Fibroblast of lung (primary cell): ENCODE results near the gene PGC.

ENCODE experiments used
- EZH2 ChIP-seq: IDR thresholded peaks from 2 replicates; pipeline ENCODE4 v1.5.1; 2012; ENCODE audit warnings: low read length, control low read depth, mild to moderate bottlenecking; ENCODE audit errors: missing control alignments
- TF ChIP-seq, protein P1 (sequence below), 2 donors: IDR thresholded peaks in 1 of 2; conservative IDR thresholded peaks in 1 of 2; 1 replicate in 1 of 2; 2 replicates in 1 of 2; pipeline ENCODE4 v1.5.1; 2011 to 2012; ENCODE audit warnings: low read length in 2 of 2, control low read depth in 1 of 2, inconsistent platforms in 1 of 2, low read depth in 1 of 2, mild to moderate bottlenecking in 1 of 2

DNA sequence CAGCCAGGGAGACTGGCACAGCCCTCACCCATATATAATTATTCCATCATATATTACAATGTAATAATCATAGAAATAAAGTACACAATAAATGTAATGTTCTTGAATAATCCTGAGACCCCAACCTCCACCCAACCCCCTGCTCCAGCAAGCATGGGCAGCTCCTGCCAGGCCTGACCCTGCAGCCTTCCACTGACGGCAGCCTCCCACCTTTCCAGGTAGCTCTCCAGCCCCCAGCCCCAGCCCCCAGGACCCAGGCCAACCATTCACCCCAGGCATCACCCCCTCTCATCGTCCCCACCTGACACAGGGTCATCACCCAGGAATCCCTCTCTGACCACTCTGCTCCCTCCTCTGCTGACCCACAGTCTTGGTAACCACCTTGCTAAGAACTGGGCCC, 26.4 kb downstream of the PGC start:
- TF ChIP-seq, protein P1, sequence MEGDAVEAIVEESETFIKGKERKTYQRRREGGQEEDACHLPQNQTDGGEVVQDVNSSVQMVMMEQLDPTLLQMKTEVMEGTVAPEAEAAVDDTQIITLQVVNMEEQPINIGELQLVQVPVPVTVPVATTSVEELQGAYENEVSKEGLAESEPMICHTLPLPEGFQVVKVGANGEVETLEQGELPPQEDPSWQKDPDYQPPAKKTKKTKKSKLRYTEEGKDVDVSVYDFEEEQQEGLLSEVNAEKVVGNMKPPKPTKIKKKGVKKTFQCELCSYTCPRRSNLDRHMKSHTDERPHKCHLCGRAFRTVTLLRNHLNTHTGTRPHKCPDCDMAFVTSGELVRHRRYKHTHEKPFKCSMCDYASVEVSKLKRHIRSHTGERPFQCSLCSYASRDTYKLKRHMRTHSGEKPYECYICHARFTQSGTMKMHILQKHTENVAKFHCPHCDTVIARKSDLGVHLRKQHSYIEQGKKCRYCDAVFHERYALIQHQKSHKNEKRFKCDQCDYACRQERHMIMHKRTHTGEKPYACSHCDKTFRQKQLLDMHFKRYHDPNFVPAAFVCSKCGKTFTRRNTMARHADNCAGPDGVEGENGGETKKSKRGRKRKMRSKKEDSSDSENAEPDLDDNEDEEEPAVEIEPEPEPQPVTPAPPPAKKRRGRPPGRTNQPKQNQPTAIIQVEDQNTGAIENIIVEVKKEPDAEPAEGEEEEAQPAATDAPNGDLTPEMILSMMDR (conservative IDR thresholded peaks at IDR 0.05 in 1 of 2, IDR thresholded peaks at IDR 0.05 in 1 of 2; ENCODE audit: low read depth in 1 of 2, low read length in 2 of 2) = no peak
- TF ChIP-seq EZH2 = no peak
